NCI-H1092 (cell line): ENCODE results near the gene NBEAL2.

Experiments
- DNase-seq: peaks from one replicate; lab custom pipeline; 2025; lab: John Stamatoyannopoulos, UW

Gene NBEAL2

GRCh38 chr3:47042231-47042791 lies 62.8 kb downstream of the NBEAL2 start:
- DNase-seq: no peak

GRCh38 chr3:47047069-47047468 lies 67.6 kb downstream of the NBEAL2 start:
- no peak for DNase-seq

- no peak for DNase-seq
Measured at GRCh38 chr3:47047673-47048072, 68.2 kb downstream of the NBEAL2 start.

GRCh38 chr3:47054412-47054811 lies 74.9 kb downstream of the NBEAL2 start:
- DNase-seq: no peak

GRCh38 chr3:47056705-47057104 lies 77.2 kb downstream of the NBEAL2 start:
- no peak for DNase-seq

DNA sequence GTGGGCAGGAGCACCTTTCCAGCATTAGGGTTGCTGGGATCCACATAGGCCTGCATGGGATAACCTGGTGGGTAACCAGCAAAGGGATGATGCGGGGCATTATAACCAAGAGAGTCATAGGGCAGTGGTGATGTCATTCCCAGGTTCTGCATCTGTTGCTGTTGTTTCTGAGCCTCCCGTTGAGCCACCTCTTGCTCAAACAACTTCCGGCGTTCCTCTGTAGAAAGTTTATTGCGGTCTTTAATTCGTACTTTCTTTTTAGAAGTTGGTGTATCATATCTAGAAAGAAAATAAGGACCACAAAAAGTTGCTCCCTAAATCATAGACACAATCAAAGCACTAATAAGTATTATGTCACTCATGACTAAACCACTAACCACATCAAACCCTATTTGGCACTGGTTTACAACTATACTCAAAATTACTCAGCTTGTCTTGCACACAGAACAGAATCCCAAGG lies 77.8 kb downstream of the NBEAL2 start:
- DNase-seq: no peak
